Fibroblast of villous mesenchyme (primary cell): Measurements from ENCODE around the gene NRXN3. TPM values are rescaled to one million over a fixed set of nuclear protein-coding genes. Genes with fewer than 3 reads are reported as not detected.

Source experiments
- DNase-seq: peaks from one replicate; pipeline ENCODE4 v3.0.0-alpha.2; 2010; ENCODE audit warnings: low read depth
- H3K4me3 ChIP-seq: 2 replicates; pipeline ENCODE4 v1.5.1; 2011; ENCODE audit warnings: low read depth, mild to moderate bottlenecking, low read length
- total RNA-seq: library from RNA; depleted of rRNA; stranded (reverse); fragments of >200 nt; gene quantifications from 2 replicates; pipeline ENCODE4 v1.2.3, GENCODE V29; 2012
- TF ChIP-seq, protein P1 (sequence below): IDR thresholded peaks from 2 replicates; pipeline ENCODE4 v1.5.1; 2012; ENCODE audit warnings: low read depth, mild to moderate bottlenecking, low read length; ENCODE audit not compliant: insufficient read depth

The NRXN3 gene
- total RNA-seq, 1 donor: 7.3 TPM

DNA sequence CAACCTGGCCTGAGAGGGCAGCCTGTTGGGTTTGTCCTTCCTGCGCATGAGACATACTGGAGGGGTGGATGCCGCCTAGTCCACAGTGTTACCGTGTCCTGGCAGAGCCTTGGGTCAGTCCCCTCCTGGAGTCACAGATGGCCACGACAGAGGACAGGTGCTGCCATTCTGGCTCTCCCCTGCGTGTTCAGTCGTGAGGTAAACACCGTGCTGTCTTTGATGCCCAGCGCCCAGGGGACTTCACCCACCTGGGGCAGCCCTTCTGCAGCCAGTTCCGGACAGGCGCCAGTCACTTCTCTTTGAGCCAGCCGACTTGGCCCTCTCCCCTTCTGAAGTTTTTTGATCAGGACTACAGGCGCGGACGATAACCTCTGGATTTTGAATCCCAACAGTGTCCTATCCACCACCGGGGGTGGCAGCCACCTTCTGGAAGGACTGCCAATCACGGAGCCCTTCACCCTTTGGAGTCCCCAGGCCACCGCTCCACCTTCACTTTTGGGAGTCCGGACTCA lies 1108.2 kb downstream of the NRXN3 start:
- no peak for DNase-seq
- TF ChIP-seq, protein P1, sequence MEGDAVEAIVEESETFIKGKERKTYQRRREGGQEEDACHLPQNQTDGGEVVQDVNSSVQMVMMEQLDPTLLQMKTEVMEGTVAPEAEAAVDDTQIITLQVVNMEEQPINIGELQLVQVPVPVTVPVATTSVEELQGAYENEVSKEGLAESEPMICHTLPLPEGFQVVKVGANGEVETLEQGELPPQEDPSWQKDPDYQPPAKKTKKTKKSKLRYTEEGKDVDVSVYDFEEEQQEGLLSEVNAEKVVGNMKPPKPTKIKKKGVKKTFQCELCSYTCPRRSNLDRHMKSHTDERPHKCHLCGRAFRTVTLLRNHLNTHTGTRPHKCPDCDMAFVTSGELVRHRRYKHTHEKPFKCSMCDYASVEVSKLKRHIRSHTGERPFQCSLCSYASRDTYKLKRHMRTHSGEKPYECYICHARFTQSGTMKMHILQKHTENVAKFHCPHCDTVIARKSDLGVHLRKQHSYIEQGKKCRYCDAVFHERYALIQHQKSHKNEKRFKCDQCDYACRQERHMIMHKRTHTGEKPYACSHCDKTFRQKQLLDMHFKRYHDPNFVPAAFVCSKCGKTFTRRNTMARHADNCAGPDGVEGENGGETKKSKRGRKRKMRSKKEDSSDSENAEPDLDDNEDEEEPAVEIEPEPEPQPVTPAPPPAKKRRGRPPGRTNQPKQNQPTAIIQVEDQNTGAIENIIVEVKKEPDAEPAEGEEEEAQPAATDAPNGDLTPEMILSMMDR: no peak
- H3K4me3 ChIP-seq: peak overlapping the region; percentile 64

DNA sequence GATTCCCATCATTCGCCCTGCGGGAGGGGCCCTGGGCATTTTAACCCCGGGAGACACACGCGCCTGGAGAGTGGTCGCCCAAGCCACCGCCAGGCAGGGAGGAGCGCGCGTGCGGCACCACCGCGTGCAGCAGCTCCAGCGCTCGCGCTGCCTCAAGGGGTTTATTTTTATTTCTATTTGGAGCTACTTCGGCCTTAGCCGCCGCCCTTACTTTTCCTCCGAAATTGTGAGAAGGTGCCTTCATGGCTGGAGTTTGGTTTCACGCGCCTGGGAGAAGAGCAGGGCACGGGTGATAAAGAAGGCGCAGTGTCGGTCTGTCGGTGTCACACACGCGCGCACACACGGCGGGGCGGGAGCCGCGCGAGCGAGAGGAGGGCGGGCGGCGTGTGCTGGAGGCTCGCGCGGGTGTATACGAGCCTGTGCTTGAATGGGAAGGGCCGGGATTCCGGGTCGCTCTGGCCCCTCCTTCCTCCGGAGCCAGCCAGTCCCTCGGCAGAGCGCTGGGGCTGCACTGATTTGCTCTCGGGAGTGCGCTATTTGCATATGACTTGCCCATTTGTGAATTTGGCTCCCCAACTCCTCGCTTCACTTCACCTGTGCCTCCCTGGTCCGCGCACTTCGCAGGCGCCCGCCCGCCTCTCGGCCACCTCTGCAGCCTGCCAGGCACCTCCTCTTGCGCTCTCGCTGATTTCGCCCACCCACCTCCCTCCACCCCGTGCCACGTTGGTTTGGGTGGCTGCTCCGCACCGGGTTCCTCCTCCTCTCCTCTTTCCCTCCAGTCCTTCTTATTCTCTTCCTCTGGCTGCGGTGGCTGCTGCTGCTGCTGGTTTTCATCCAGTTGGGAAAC lies 1108.8 kb downstream of the NRXN3 start:
- H3K4me3 ChIP-seq: peak overlapping the region; percentile 64
- DNase-seq: peak; percentile 84
- TF ChIP-seq, protein P1: no peak

DNA sequence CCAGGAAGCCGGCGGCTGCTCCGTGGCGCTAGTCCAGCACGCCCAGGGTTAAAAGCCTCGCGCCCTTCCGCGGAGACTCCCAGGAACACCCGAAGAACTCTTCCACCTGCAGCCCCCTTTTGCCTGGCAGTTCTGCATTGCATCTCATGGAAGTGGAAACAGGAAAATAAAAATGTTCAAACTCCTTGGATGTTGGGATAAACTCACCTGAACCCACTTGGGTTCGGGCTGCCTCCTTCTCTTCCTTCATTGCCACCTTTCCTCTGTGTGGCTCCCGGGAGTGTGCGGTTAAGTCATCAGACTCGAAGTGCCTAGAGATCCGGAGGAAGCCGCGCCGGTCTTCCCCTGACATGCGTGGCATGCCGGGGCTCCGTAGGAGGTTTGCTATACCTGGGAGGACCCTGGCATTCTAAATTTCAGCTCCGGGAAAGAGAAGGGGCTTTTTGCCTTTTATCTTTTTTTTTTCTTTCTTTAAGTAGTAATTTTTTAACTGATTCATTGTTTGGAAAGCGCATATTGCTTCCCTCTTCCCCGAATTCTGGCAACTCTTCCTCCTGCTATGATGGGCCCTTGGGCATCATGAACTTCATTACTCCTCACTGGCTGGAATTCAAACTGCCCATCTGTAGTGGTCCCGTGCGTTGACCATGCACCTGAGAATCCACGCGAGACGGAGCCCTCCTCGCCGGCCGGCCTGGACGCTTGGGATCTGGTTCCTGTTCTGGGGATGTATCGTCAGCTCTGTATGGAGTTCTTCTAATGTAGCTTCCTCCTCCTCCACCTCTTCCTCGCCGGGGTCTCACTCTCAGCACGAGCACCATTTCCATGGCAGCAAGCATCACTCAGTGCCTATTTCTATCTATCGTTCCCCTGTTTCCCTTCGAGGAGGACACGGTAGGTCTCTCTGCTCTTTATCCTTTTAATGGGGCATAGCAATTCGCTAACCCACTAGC lies 1109.7 kb downstream of the NRXN3 start:
- peak overlapping the region; percentile 64 for H3K4me3 ChIP-seq
- TF ChIP-seq, protein P1: no peak
- peak; percentile 6 for DNase-seq

DNA sequence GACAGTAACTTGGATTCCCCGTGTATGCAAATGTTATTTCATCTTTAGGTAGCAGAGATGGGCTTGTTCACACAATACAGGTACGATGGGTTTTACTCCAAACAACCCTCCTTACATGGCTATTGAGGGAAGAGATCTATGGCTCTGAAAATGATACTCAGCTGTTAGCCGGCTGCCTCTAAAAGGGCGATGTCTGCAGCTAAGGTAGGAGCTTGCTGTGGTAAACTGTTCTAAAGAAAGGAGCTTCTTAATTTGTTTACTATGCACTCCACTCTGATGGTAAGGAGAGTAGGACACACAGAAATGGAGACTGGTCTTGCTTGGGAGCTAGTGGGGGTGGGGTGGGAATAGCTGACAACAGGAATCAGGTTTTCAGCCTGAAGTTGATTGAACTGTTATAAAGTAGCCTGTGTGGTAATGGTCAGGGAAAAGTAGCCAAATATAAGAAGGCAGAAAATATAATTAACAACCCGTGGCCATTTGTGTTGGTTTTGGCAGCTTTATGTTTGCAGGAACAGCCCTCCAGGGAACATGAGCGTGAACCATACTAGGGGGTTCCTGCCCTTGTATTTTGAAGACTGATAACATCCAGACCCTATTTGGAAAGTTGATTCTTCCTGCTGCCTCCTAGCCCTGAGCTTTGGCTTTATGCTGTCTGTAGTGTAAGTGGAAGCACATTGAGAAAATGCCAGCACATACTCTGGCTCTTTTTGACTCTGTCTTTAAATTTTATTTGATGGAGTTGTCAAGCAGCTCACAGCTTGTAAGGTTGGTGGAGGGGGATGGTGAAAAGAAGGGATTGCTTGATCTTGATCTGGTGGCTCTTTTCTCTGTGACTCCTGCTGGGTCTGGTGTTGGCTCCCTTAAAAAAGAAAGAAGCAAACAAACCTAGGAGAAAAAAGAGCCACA lies 1111.3 kb downstream of the NRXN3 start:
- H3K4me3 ChIP-seq: peak overlapping the region; percentile 64

DNA sequence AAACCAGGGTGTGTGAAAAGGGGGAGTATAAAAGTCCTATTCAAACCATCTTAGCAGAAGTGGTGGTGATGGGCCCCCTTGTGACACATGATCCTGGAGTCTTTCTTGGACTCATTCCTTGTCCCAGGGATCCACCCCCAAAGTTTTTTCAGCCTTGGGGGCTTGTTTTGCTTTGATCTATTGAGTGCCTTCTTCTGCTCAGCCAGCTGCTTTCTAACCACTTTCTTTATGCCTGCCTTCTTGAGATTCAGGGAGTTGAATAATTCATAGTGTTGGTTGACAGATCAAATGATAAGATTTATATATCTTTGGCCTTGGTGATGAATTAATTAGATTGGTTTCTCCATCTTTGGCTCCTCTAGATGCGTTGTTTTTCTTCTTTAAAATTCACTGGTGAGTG lies 1114.4 kb downstream of the NRXN3 start:
- TF ChIP-seq, protein P1: no peak
- no peak overlapping the region for H3K4me3 ChIP-seq
- DNase-seq: no peak

More for the DNA sequence above, 1111.3 kb downstream of the NRXN3 start:
- TF ChIP-seq, protein P1: no peak
- DNase-seq: no peak

DNA sequence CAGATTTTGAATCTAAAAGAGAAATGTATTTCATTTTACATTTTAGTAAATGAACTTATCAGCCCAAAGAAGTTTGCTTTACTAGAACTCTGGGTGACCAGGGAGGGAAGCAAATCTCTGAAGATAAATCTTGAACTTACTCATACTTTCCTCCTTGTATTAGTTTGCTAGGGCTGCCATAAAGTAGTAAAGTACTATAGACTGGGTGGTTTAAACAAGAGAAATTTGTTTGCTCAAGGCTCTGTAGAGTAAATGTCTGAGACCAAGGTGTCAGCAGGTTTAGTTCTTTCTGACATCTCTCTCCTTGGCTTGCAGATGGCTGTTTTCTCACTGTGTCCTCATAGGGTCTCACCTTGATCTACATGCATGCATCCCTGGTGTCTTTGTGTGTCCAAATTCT lies 1115.1 kb downstream of the NRXN3 start:
- TF ChIP-seq, protein P1: no peak
- no peak overlapping the region for H3K4me3 ChIP-seq
- no peak for DNase-seq
